ENCODE results near the gene HMGB3. TPM values are rescaled to one million over a fixed set of nuclear protein-coding genes. Genes with fewer than 3 reads are reported as not detected.

HMGB3 gene
- polyA plus RNA-seq, 2 donors = 14.9 to 25.5 TPM

DNA sequence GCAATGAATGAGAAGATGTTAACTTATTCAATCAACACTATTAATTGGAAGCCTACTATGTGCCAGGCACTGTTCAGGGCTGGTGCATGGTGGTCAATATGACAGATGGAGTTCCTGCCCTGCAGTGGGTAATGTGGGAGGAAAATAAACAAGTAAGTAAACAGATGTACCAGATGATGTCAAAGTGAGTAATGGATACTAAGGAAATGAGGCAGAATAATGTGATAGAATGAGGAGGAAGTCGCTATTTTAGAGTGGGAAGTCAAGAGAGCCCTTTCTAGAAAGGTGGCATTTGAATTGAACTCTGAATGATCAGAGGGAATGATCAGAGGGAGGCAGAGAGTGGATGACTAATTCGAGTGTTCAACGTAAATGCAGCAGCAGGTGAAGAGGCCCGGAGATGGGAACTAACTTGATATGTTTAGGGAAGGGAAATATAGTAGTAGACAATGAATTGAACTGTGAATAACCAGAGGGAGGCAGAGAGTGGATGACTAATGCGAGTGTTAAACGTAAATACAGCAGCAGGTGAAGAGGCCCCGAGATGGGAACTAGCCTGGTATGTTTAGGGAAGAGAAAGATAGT lies 48.3 kb downstream of the HMGB3 start:
- H3K4me1 ChIP-seq (ENCODE audit: control insufficient read depth in 2 of 2, insufficient read depth in 2 of 2, low read length in 1 of 2) = no peaks in the 10 kb centered on the region
- H3K4me3 ChIP-seq (ENCODE audit: low read depth in 1 of 2, low read length in 2 of 2) = no peak overlapping the region
- no peak overlapping the region for H3K27ac ChIP-seq (ENCODE audit: low read depth in 2 of 2, low read length in 1 of 2)
- no peaks in the 10 kb centered on the region for H3K36me3 ChIP-seq (ENCODE audit: control insufficient read depth in 2 of 2, insufficient read depth in 2 of 2, low read length in 1 of 2)
- H3K27me3 ChIP-seq (ENCODE audit: control insufficient read depth in 1 of 2, insufficient read depth in 2 of 2, low read length in 2 of 2) = peaks cover 0 to 10% of the 10 kb centered on the region in 2 donors
- WGBS, 2 donors = 53 to 66% methylated on average over 7 of the region's 7 CpGs
- H3K9me3 ChIP-seq (ENCODE audit: control insufficient read depth in 2 of 2, insufficient read depth in 1 of 2, low read depth in 1 of 2, low read length in 1 of 2) = peaks cover 0 to 7% of the 10 kb centered on the region in 2 donors

DNA sequence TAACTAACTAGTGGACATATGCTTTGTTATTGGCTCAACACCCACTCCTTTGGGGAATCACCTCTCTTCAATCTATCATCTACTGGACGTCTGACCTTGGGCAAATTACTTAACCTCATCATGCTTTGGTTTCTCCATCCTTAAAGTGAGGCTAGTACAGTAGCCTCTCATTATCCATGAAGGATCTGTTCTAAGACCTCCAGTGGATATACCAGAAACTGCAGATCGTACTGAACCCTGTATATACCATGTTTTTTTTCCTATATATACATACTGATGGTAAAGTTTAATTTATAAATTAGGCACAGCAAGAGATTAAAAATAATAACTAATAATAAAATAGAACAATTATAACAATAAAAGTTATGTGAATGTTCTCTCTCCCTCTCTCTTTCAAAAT lies 56.2 kb downstream of the HMGB3 start:
- no peak overlapping the region for H3K4me3 ChIP-seq (ENCODE audit: low read depth in 1 of 2, low read length in 2 of 2)
- 38 to 50% methylated on average over 2 of the region's 2 CpGs for WGBS, 2 donors
- H3K9me3 ChIP-seq (ENCODE audit: control insufficient read depth in 2 of 2, insufficient read depth in 1 of 2, low read depth in 1 of 2, low read length in 1 of 2) = no peaks in the 10 kb centered on the region
- H3K27ac ChIP-seq (ENCODE audit: low read depth in 2 of 2, low read length in 1 of 2) = no peak overlapping the region
- no peaks in the 10 kb centered on the region for H3K27me3 ChIP-seq (ENCODE audit: control insufficient read depth in 1 of 2, insufficient read depth in 2 of 2, low read length in 2 of 2)
- no peaks in the 10 kb centered on the region for H3K36me3 ChIP-seq (ENCODE audit: control insufficient read depth in 2 of 2, insufficient read depth in 2 of 2, low read length in 1 of 2)
- H3K4me1 ChIP-seq (ENCODE audit: control insufficient read depth in 2 of 2, insufficient read depth in 2 of 2, low read length in 1 of 2) = no peaks in the 10 kb centered on the region

Other genes with a start within 250 kb of the HMGB3 start
- gene CD99L2, start 84.7 kb upstream of the HMGB3 start, polyA plus RNA-seq = 1 to 10 TPM; 4.8 to 5.2 TPM
- under 1 TPM; 0.04 to 0.09 TPM for gene GPR50, start 193.2 kb downstream of the HMGB3 start, polyA plus RNA-seq

Data from esophagus (tissue), 2 donors.